K562 (cell line): ENCODE data around the gene BANP. TPM values are rescaled to one million over a fixed set of nuclear protein-coding genes. Genes with fewer than 3 reads are reported as not detected.
"Not testable (repeated sequence)": the region's sequence is repeated elsewhere in the genome, so short reads cannot be mapped to it uniquely, and the experiment has no call there.

Experiments used
- ATAC-seq: fragments of 200-7000 bp; cut with Tn5 transposase; 3 replicates; pipeline ENCODE4 v1.9.1; 2020; ENCODE audit warnings: moderate library complexity
- BruUV-seq: library from RNA; stranded (reverse); fragments of 400-500 nt; replicated peaks from 2 replicates; lab custom pipeline; 2021; lab: Mats Ljungman, UMichigan
- CTCF ChIA-PET: fragments of 300-600 bp; formaldehyde crosslinking; extraction: SDS; loops from one replicate; lab custom pipeline; 2021; ENCODE audit warnings: low intra/inter-chr PET ratio; lab: Yijun Ruan, JAX
- POLR2A ChIA-PET: fragments of 300-600, 350-650 bp; sonication (Branson Sonifier 250); formaldehyde crosslinking; extraction: SDS; loops from one replicate; lab custom pipeline; 2021; ENCODE audit warnings: antibody characterized with exemption, inconsistent platforms; lab: Yijun Ruan, JAX
- DNase-seq, 4 experiments: peaks; one replicate each; pipeline versions ENCODE4 v3.0.0 to v3.0.0-alpha.2; 2011 to 2018; ENCODE audit warnings: low spot score in 3 of 4, mixed read lengths in 3 of 4; ENCODE audit errors: extremely low read depth in 1 of 4
- FAIRE-seq: peaks from 2 replicates; lab custom pipeline; 2011; peaks lifted over from hg19 to GRCh38; lab: Jason Lieb, UNC
- H2AFZ ChIP-seq: 2 replicates; pipeline ENCODE4 v1.6.0; 2011; ENCODE audit warnings: low read depth, low read length, control low read depth, inconsistent platforms
- H3K27ac ChIP-seq: fragments of 200-600 bp; 3 replicates; pipeline ENCODE4 v1.8.0; 2011; ENCODE audit warnings: low read depth, mild to moderate bottlenecking, control low read depth, inconsistent platforms, low read length, moderate library complexity, mixed read lengths; ENCODE audit errors: extremely low read depth
- H3K27me3 ChIP-seq, 2 experiments: fragments of 300-600 bp in 1 of 2; 2 replicates in 1 of 2; 3 replicates in 1 of 2; pipeline versions ENCODE4 v1.6.0 to v1.8.0; 2011; ENCODE audit warnings: inconsistent platforms in 2 of 2, low read length in 2 of 2, mild to moderate bottlenecking in 1 of 2, mixed read lengths in 1 of 2, moderate library complexity in 1 of 2; ENCODE audit not compliant: control insufficient read depth in 2 of 2, insufficient read depth in 2 of 2
- H3K36me3 ChIP-seq: fragments of 300-600 bp; 3 replicates; pipeline ENCODE4 v1.8.0; 2011; ENCODE audit warnings: mild to moderate bottlenecking, low read length, inconsistent platforms; ENCODE audit not compliant: control insufficient read depth, insufficient read depth
- H3K4me1 ChIP-seq, 2 experiments: fragments of 200-600 bp in 1 of 2; replicated peaks in 1 of 2; 2 replicates in 1 of 2; 3 replicates in 1 of 2; pipeline versions ENCODE4 v1.5.1 to v1.8.0; 2011; ENCODE audit warnings: inconsistent platforms in 2 of 2, low read length in 2 of 2, mild to moderate bottlenecking in 1 of 2, mixed read lengths in 1 of 2, moderate library complexity in 1 of 2; ENCODE audit not compliant: control insufficient read depth in 2 of 2, insufficient read depth in 2 of 2
- H3K4me2 ChIP-seq: 2 replicates; pipeline ENCODE4 v1.6.1; 2011; ENCODE audit warnings: low read length, control low read depth, inconsistent platforms, mixed read lengths; ENCODE audit not compliant: insufficient read depth
- H3K4me3 ChIP-seq: fragments of 200-600 bp; sonication (generic), shearing (Covaris generic); 2 replicates; pipeline ENCODE4 v1.5.1; 2016; ENCODE audit warnings: control low read depth, inconsistent platforms
- H3K79me2 ChIP-seq: fragments of 200-600 bp; 3 replicates; pipeline ENCODE4 v1.8.0; 2011; ENCODE audit warnings: low read length, inconsistent platforms; ENCODE audit not compliant: control insufficient read depth, insufficient read depth
- H3K9ac ChIP-seq, 2 experiments: 2 replicates each; pipeline versions ENCODE4 v1.6.0 to v1.6.1; 2011; ENCODE audit warnings: low read depth in 2 of 2, low read length in 2 of 2, control low read depth in 1 of 2, inconsistent platforms in 1 of 2, mild to moderate bottlenecking in 1 of 2, mixed read lengths in 1 of 2; ENCODE audit not compliant: insufficient read depth in 1 of 2
- H3K9me1 ChIP-seq: one replicate; pipeline ENCODE4 v1.6.0; 2011; ENCODE audit warnings: inconsistent platforms, mild to moderate bottlenecking, low read length, moderate library complexity; ENCODE audit not compliant: control insufficient read depth, insufficient read depth
- H3K9me3 ChIP-seq: replicated peaks from 2 replicates; pipeline ENCODE4 v1.5.1; 2011; ENCODE audit warnings: low read depth, low read length, inconsistent platforms; ENCODE audit not compliant: control insufficient read depth, insufficient read depth
- H4K20me1 ChIP-seq: replicated peaks from 2 replicates; pipeline ENCODE4 v1.6.1; 2011; ENCODE audit warnings: low read length, inconsistent platforms, mixed read lengths; ENCODE audit not compliant: control insufficient read depth, insufficient read depth
- WGBS: fragments of 100-300 bp; shearing (Covaris generic); methylation state at CpG from one replicate; pipeline ENCODE4 v1.1.6; 2016; ENCODE audit warnings: low coverage, mixed read lengths; ENCODE audit not compliant: insufficient coverage; ENCODE audit errors: missing lambda C conversion rate; 5-methylcytosine and 5-hydroxymethylcytosine counted together
- in situ Hi-C: fragments of 300-500 bp; cut with MboI; formaldehyde crosslinking; loops from 4 replicates; pipeline ENCODE4 v1.15.0; 2018; ENCODE audit warnings: inconsistent platforms, mixed read lengths
- intact Hi-C: fragments of 100-400 bp; cut with micrococcal nuclease; formaldehyde crosslinking; loops from 2 replicates; pipeline ENCODE4 v1.14.2; 2022
- polyA plus RNA-seq, 8 experiments: library from polyadenylated mRNA; depleted of rRNA in 4 of 8; stranded (reverse) in 5 of 8; unstranded in 3 of 8; fragments of >200 nt; fragmentation: Nextera tagmentation in 2 of 8; fragmentation: Illumina TruSeq in 1 of 8; extraction: Ambion mirVana in 2 of 8; extraction: Trizol in 1 of 8; gene quantifications; 2 replicates each; pipeline versions ENCODE4 v1.2.1 to v1.2.3, GENCODE V29; 2011 to 2014; ENCODE audit warnings: inconsistent platforms in 1 of 8, missing spikeins in 1 of 8
- total RNA-seq, 7 experiments: library from RNA; depleted of rRNA in 6 of 7; stranded (reverse); fragments of >200 nt in 6 of 7; fragmentation: Illumina TruSeq in 2 of 7; extraction: Trizol in 2 of 7; gene quantifications; 2 replicates each; pipeline versions ENCODE4 v1.2.1 to v1.2.3, GENCODE V29; 2011 to 2021; ENCODE audit warnings: low replicate concordance in 1 of 7

Gene BANP
- total and polyA plus RNA-seq, 9 of the 15 experiments (the other 6 are each of a cell fraction or from before 2014, with no cell fraction given), result 4.6 to 22.1 (median 15.6) TPM

DNA sequence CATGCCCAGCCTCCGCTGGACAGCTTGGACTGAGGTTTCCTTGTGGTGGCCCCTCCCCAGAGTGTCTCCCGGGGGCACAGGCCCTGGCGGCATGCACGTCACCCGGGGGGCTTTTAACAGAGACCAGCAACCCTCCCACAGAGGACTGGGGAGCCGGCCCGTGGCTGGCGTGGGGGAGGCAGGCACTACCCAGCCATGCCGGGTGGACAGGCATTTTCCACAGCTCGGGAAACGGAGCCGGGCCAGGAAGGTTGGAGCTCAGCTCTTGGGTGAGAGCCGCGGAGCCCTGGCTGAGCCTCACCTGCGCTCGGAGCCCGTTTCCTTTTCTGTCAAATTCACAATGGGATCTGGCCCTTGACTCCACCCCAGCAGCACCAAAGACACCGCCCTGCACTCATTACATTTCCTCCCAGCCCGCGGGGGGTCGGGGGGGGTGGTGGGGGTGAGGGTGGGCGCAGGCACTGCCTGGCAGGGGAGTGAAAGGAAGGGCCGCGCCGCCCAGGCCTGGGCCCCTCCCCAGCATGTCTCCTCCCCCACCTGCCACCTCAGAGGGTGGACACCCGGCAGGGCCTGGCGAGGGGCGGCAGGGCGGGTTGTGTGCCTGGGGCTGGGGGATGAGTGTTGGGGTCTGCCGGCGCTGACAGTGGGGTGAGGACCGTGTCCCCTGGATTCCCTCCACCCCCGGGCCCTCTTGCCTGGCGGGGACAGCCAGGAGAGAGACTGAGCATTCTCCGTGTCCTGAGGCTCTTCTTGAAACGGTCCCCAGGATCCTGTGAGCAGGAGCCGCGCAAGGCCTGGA, 139.3 kb downstream of the BANP start:
- intact Hi-C loops, H3K9me1 ChIP-seq, H3K36me3 ChIP-seq, FAIRE-seq, H4K20me1 ChIP-seq, H3K27ac ChIP-seq, ATAC-seq, POLR2A ChIA-PET, BruUV-seq, H3K9ac ChIP-seq, DNase-seq, H3K79me2 ChIP-seq, CTCF ChIA-PET, H3K4me2 ChIP-seq, in situ Hi-C loops, H3K9me3 ChIP-seq, H3K4me3 ChIP-seq, H2AFZ ChIP-seq: not testable (repeated sequence)
- Histone ChIP-seq H3K4me1 (peaks cover 0 to 15% of the 10 kb centered on the region in 2 experiments; a peak in 2 of 5 replicates), H3K27me3 (peaks cover 16 to 57% of the 10 kb centered on the region in 2 experiments; a peak in 4 of 5 replicates)
- WGBS, result 18% methylated on average over 17 of the region's 38 CpGs

DNA sequence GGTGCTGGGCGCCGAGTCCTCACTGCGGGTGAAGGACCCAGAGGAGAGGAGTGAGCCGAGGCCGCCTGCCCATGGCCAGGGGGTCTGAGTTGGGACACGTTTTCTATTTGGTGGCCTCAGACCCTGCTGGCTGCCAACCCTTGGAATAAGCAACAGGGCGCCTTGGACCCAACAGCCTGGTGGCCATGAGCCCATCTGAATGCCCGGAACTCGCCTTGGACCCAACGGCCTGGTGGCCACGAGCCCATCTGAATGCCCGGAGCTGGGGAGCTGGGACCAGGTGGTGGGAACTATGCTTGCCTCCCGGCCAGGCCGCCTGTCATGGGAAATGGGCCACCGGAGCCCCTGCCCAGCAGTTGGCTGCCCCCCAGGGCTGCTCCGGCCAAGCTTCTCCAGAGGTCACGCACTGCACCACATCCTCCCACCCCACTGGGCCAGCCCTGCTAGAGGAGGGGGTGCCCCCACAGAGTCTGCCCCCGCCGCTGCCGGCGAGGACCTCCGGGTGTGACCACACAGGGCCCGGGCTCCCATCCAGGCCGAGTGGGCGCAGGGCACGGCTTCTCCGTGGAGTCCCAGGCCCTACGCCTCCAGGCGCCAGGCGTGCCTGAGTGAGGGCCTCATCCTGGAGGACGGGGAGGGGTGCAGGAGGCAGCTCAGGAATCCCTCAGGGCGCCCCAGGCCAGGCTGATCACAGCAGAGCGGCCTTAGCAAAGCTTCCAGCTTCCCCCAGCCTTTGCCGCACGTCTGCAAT, 140.2 kb downstream of the BANP start:
- H3K27ac ChIP-seq, H3K9me1 ChIP-seq, ATAC-seq, H4K20me1 ChIP-seq, H3K9ac ChIP-seq, intact Hi-C loops, H3K4me3 ChIP-seq, CTCF ChIA-PET, BruUV-seq, H3K79me2 ChIP-seq, FAIRE-seq, in situ Hi-C loops, H3K36me3 ChIP-seq, H3K4me2 ChIP-seq, H2AFZ ChIP-seq, POLR2A ChIA-PET, DNase-seq, H3K9me3 ChIP-seq: not testable (repeated sequence)
- WGBS, result 20% methylated on average over 29 of the region's 35 CpGs
- Histone ChIP-seq H3K4me1 (peaks cover 0 to 15% of the 10 kb centered on the region in 2 experiments; a peak in 2 of 5 replicates), H3K27me3 (peaks cover 16 to 55% of the 10 kb centered on the region in 2 experiments; a peak in 4 of 5 replicates)

DNA sequence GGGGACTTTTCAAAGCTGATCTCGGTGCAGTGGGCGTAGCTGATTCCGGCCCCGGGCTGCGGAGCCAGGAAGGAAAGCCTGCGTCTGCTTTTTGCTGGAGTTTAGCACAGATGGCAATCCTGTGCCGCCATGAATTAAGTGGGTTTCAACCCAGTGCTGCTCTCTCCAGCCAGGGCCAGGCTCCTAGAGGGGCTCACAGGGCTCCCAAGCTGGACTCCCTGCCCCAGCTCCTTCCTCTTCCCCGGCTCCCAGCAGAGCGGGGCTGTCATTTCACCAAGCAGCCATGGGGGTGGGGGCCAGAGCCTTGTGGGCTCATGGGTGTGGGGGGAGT, 140.7 kb downstream of the BANP start:
- BruUV-seq, ATAC-seq, FAIRE-seq, H3K36me3 ChIP-seq, H2AFZ ChIP-seq, H3K4me3 ChIP-seq, H4K20me1 ChIP-seq, H3K27ac ChIP-seq, POLR2A ChIA-PET, H3K4me2 ChIP-seq, H3K9me3 ChIP-seq, in situ Hi-C loops, H3K79me2 ChIP-seq, DNase-seq, H3K9ac ChIP-seq, intact Hi-C loops, CTCF ChIA-PET, H3K9me1 ChIP-seq: not testable (repeated sequence)
- peaks cover 16 to 52% of the 10 kb centered on the region in 2 experiments; a peak in 4 of 5 replicates for H3K27me3 ChIP-seq
- H3K4me1 ChIP-seq, result peaks cover 0 to 15% of the 10 kb centered on the region in 2 experiments; a peak in 2 of 5 replicates
- WGBS, result 6% methylated on average over 7 of the region's 9 CpGs
